Endothelial cell (in vitro differentiated cells): ENCODE measurements around the gene NOSTRIN. TPM values are rescaled to one million over a fixed set of nuclear protein-coding genes. Genes with fewer than 3 reads are reported as not detected.
"Not testable (repeated sequence)": the region's sequence is repeated elsewhere in the genome, so short reads cannot be mapped to it uniquely, and the experiment has no call there.

ENCODE experiments used
- DNase-seq: peaks from one replicate; pipeline ENCODE4 v3.0.0; 2021; ENCODE audit warnings: low spot score
- H3K27ac Mint-ChIP-seq: one replicate; pipeline ENCODE4 v1.8.0; 2021; ENCODE audit warnings: mixed read lengths, inconsistent platforms; ENCODE audit not compliant: unreplicated experiment
- H3K27me3 Mint-ChIP-seq: one replicate; pipeline ENCODE4 v1.8.0; 2021; ENCODE audit warnings: mild to moderate bottlenecking, moderate library complexity, mixed read lengths, inconsistent platforms; ENCODE audit not compliant: unreplicated experiment
- H3K36me3 Mint-ChIP-seq: one replicate; pipeline ENCODE4 v1.8.0; 2021; ENCODE audit warnings: mild to moderate bottlenecking, low read depth, mixed read lengths, inconsistent platforms; ENCODE audit not compliant: unreplicated experiment
- H3K4me1 Mint-ChIP-seq: one replicate; pipeline ENCODE4 v1.8.0; 2021; ENCODE audit warnings: mild to moderate bottlenecking, mixed read lengths, inconsistent platforms; ENCODE audit not compliant: unreplicated experiment
- H3K4me3 Mint-ChIP-seq: one replicate; pipeline ENCODE4 v1.8.0; 2021; ENCODE audit warnings: mild to moderate bottlenecking, mixed read lengths, inconsistent platforms; ENCODE audit not compliant: unreplicated experiment
- H3K9me3 Mint-ChIP-seq: one replicate; pipeline ENCODE4 v1.8.0; 2021; ENCODE audit warnings: mixed read lengths, inconsistent platforms; ENCODE audit not compliant: unreplicated experiment
- CTCF ChIP-seq: fragments of 200-600 bp; sonication (generic); IDR thresholded peaks from one replicate; pipeline ENCODE4 v1.5.0; 2021; ENCODE audit warnings: antibody characterized with exemption; ENCODE audit not compliant: unreplicated experiment
- total RNA-seq: library from RNA; stranded (reverse); fragmentation: NEBNext Ultra II Directional; extraction: Animal tissue kit (Norgen Biotek cat#: 25700); gene quantifications from one replicate; pipeline ENCODE4 v1.2.1, GENCODE V29; 2021; ENCODE audit not compliant: unreplicated experiment

NOSTRIN gene
- total RNA-seq, 1 donor from 2014 or later, result not detected

GRCh38 chr2:168853471-168853870 lies 51.0 kb downstream of the NOSTRIN start:
- no peak overlapping the region for H3K27ac Mint-ChIP-seq
- DNase-seq, result no peak
- H3K27me3 Mint-ChIP-seq, result no peaks in the 10 kb centered on the region
- no peaks in the 10 kb centered on the region for H3K9me3 Mint-ChIP-seq
- no peaks in the 10 kb centered on the region for H3K36me3 Mint-ChIP-seq
- no peak for TF ChIP-seq CTCF
- no peak overlapping the region for H3K4me3 Mint-ChIP-seq
- peaks cover 4% of the 10 kb centered on the region for H3K4me1 Mint-ChIP-seq

- Mint-ChIP-seq H3K27me3 (no peaks in the 10 kb centered on the region), H3K4me3 (no peak overlapping the region), H3K27ac (no peak overlapping the region), H3K36me3 (no peaks in the 10 kb centered on the region), H3K4me1 (peaks cover 4% of the 10 kb centered on the region), H3K9me3 (no peaks in the 10 kb centered on the region)
- no peak for TF ChIP-seq CTCF
- no peak for DNase-seq
Measured at GRCh38 chr2:168854651-168855050, 52.2 kb downstream of the NOSTRIN start.

GRCh38 chr2:168855601-168856000 lies 53.2 kb downstream of the NOSTRIN start:
- Mint-ChIP-seq H3K9me3 (no peaks in the 10 kb centered on the region), H3K27me3 (no peaks in the 10 kb centered on the region), H3K4me1 (peaks cover 4% of the 10 kb centered on the region), H3K27ac (no peak overlapping the region), H3K4me3 (no peak overlapping the region), H3K36me3 (no peaks in the 10 kb centered on the region)
- no peak for DNase-seq
- TF ChIP-seq CTCF, result no peak

GRCh38 chr2:168858146-168858545 lies 55.7 kb downstream of the NOSTRIN start:
- Mint-ChIP-seq H3K27me3 (no peaks in the 10 kb centered on the region), H3K27ac (no peak overlapping the region), H3K4me3 (no peak overlapping the region), H3K36me3 (no peaks in the 10 kb centered on the region), H3K9me3 (no peaks in the 10 kb centered on the region), H3K4me1 (peaks cover 4% of the 10 kb centered on the region)
- DNase-seq, result no peak
- TF ChIP-seq CTCF, result no peak

- H3K27ac Mint-ChIP-seq, H3K4me1 Mint-ChIP-seq, H3K27me3 Mint-ChIP-seq, DNase-seq, H3K4me3 Mint-ChIP-seq, H3K9me3 Mint-ChIP-seq, H3K36me3 Mint-ChIP-seq: not testable (repeated sequence)
Measured at GRCh38 chr2:168867164-168867563, 64.7 kb downstream of the NOSTRIN start.

GRCh38 chr2:168870369-168870768 lies 67.9 kb downstream of the NOSTRIN start:
- not testable (repeated sequence) for DNase-seq, H3K9me3 Mint-ChIP-seq, H3K4me3 Mint-ChIP-seq, H3K27ac Mint-ChIP-seq, H3K4me1 Mint-ChIP-seq, H3K27me3 Mint-ChIP-seq, H3K36me3 Mint-ChIP-seq

GRCh38 chr2:168870824-168871223 lies 68.4 kb downstream of the NOSTRIN start:
- not testable (repeated sequence) for DNase-seq, H3K27ac Mint-ChIP-seq, H3K4me3 Mint-ChIP-seq, H3K27me3 Mint-ChIP-seq, H3K9me3 Mint-ChIP-seq, H3K36me3 Mint-ChIP-seq, H3K4me1 Mint-ChIP-seq
